Stimulated activated CD4-positive, alpha-beta T cell treated with anti-CD3 and anti-CD28 coated beads, Interleukin-1b, Interleukin-23, amount 100 ng/mL, for 1 hour (primary cell): Measurements from ENCODE around the gene TCEAL5.
"Not testable (repeated sequence)": the region's sequence is repeated elsewhere in the genome, so short reads cannot be mapped to it uniquely, and the experiment has no call there.

Experiments used
- DNase-seq, 2 donors: peaks; one replicate each; pipeline ENCODE4 v3.0.0-alpha.2; 2020; ENCODE audit warnings: low read depth in 2 of 2

The TCEAL5 gene

DNA sequence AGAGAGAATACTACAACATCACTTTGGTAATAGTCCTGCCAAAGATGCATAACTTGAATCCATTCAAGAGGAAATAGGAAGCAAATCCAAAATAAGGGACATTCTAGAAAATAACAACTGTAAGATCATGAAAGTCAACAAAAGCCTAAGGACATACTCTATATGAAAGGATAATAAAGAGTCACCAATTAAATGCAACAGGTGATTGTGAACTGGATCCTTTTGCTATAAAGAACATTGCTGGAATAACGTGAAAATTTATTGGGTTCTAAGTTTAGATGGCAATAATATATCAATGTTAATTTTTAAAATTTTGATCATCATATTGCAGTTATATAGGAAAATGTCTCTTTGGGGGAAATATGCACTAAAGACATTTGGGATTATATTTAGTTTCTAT is 41.7 kb downstream of the TCEAL5 start:
- DNase-seq: no peak

DNA sequence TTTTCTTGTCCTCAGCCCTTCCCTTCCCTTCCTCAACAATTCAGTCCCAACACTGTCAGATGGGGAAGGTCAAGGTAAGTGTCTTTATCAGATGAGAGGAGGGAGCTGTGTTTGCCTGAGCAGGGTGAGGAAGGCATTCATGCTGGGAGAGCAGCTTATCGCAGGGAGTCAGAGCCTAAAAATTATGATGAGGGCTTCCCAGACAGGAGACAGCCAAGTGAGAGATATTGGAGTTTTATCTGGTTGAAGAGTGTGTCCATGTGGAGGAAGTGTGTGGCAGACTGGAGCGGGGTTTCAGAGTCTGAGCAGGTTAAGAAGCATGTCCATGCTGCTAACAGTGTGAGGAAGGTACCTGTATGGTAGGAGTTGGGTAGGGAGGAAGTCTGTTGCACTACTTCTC is 43.3 kb downstream of the TCEAL5 start:
- no peak for DNase-seq

DNA sequence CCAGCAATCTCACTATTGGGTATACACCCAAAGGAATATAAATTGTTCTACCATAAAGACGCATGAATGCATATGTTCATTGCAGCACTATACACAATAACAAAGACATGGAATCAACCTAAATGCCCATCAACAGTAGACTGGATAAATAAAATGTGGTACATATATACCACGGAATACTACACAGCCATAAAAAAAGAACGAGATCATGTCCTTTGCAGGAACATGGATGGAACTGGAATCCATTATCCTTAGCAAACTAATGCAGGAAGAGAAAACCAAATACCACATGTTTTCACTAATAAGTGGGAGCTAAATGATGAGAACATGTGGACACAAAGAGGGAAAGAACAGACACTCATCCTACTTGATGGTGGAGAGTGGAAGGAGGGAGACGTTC is 50.6 kb downstream of the TCEAL5 start:
- not testable (repeated sequence) for DNase-seq
